HG03571 (cell line): ENCODE results near the gene IFI16.
"Not testable (repeated sequence)": the region's sequence is repeated elsewhere in the genome, so short reads cannot be mapped to it uniquely, and the experiment has no call there.

ENCODE experiments used
- ATAC-seq: cut with Tn5 transposase; IDR thresholded peaks from one replicate; pipeline ENCODE4 v1.9.1; 2021; ENCODE audit not compliant: unreplicated experiment

Gene IFI16

DNA sequence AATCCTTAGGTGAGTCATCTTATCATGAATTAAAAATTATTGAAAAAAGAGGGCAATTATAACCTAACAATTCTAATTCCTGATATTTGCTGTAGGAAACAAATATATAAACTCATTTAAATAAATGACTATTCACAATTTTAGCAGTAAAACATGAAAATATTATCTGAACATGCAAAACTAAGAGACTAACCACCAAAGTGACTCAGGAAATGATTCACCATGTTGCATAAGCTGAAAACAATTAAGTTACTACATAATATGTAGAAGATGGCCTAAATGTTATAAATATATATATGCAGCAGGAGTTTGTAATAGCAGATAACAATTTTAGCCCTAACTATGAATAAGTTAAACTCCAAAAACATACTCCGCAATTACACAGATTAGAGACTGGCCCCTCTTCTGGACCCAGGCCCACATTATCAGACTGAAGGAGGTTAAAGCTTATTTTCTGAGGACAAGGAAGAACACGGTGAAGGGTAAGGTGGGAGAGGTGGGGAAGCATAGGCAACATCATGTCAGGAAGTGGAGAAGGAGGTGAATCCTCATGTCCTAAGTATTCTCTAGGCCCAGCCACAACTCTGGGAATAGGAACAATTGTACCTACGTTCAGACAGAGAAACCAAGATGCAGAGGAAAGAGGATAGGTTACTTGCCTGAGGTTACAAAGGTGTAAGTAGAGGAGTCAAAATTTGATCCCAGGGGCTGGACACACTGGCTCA, 82.5 kb downstream of the IFI16 start:
- ATAC-seq: no peak

DNA sequence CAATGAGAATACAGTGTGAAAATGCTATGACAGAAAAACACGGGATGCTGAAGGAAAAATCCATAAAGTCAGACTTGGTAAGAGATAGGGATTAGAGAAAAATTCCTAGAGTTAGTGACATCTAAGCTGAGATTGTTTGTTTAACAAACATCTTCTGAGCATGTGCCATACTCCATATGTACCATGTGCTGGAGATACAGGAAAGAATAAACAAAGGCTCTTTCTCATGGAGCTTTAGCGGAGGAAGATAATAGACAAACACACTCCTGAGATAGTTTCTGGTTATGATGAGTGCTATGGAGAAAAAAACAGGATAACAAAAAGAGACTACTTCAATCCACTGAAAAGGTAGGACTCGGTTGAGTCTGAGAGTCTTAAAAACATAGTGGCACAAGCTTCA, 88.9 kb downstream of the IFI16 start:
- ATAC-seq: no peak

DNA sequence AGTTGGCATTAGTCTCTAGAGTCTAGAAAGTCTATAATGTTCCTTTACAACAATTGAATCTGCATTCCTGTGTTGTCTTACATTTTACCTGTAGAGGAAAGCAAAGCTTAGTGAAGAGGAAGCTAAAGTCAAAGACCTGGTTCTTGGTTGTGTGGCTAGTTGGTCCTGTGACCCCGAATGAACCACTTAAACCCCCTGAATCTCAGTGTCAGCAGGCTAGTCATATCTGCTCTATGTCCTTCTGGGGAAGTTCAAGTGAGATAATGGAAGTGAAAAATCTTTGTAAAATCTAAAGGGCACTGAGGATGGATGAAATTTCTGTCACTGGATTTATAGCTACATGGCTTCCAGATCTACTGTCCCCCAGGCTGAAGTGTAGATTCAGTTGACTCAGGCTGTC, 90.9 kb downstream of the IFI16 start:
- ATAC-seq: no peak

DNA sequence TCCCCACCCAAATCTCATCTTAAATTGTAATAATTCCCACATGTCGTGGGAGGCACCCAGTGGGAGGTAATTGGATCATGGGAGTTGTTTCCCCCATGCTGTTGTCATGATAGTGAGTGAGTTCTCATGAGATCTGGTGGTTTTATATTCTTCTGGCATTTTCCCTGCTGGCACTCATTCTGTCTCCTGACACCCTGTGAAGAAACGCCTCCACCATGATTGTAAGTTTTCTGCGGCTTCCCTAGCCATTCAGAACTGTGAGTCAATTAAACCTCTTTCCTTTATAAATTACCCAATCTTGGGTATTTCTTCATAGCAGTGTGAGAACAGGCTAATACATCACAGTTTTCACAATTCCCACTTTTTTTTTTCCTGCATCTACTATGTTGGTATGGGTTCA, 93.3 kb downstream of the IFI16 start:
- not testable (repeated sequence) for ATAC-seq
